ENCODE results near the gene CELF2.
A peak's percentile ranks its signal among the peaks of the same experiment; 100 is the strongest.

Gene CELF2

DNA sequence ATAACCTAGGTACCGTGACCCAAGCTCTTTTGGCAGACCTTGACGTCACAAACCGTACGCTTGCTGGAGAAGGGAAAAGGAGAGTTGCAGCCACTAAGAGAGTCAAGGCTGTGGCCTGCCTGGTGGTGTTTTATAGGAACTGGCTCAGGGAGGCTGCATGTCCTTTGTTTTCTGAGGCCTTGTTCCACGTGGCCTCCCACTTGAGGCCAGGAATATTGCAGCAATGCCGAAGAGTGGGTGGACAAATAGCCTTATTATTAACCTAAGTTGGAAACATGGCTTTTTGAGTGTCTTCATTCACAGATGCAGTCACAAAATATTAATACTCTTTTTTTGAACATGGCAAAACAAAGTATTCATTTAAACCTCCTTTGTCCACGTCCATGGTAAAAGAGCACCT lies 178.0 kb downstream of the CELF2 start:
- intact Hi-C loops (cut with DNase I): no loop called here

DNA sequence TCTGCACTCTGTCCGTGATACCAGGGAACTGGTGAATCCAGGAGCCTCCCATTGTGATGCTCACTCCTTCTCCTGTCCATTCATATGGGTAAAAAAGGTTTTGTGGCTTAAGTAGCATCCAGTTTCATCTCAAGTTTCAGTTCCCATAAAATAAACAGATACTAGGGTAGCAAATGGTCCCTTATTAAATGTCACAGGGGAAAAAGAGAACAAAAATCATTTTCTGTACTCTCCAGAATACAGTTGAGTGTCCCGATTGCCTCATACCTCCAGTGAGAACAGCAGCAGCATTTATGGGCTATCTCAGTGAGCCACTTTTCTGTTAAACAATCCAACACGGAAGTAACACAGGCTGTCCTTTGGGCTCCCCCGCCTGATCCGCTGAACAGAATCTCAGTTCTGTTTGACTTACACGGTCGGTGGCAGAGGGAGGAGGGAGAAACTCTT lies 179.6 kb downstream of the CELF2 start:
- intact Hi-C loops (cut with DNase I): no loop called here
- DNase-seq: peak in 16 of 42 donors; percentile 23 to 72 (median 48)

More for the DNA sequence above, 178.0 kb downstream of the CELF2 start:
- DNase-seq: peak in 3 of 42 donors; percentile 18 to 41 (median 36)

DNA sequence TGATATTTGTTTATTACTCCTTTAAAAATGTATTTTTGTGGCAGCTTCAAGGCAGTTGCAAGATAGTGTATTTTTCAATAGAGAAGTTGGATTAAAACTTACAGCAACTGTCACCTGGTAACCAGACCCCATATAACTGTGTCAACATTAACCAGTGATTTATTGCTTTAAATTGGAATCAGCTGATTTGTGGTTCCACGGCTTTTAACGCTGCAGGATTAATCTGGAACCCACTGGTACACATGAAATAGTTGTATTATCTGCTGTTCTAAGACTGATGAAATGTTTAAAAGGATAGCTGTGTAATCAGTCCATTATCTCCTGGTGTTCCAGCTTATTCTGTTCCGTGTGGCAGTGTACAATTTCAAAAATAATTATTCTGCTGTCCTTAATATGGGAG lies 180.2 kb downstream of the CELF2 start:
- intact Hi-C loops (cut with DNase I): no loop called here
- no peak for DNase-seq

DNA sequence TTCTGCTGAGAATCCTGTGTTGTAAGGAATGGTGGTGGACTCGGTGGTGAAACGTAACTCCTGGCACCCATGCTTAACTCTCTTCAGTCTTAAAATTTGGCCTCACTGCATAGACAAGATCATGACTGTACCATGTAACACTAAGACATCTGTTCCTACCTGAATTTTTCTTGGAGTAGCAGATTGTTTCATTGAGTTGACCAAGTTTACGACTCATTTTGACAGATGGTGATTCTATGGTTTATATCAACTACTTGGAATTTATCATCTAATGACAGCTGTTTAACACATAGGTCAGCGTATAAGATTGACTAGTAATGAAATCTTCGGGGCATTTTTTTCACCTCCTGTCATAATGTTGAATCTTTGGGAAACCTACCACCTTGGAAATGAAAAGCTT lies 184.2 kb downstream of the CELF2 start:
- intact Hi-C loops (cut with DNase I): loop anchor here (10.0 kb wide), 1 partner anchor 157 kb away; no protein-coding TSS in a partner anchor
- DNase-seq: peak in 1 of 42 donors; percentile 8

DNA sequence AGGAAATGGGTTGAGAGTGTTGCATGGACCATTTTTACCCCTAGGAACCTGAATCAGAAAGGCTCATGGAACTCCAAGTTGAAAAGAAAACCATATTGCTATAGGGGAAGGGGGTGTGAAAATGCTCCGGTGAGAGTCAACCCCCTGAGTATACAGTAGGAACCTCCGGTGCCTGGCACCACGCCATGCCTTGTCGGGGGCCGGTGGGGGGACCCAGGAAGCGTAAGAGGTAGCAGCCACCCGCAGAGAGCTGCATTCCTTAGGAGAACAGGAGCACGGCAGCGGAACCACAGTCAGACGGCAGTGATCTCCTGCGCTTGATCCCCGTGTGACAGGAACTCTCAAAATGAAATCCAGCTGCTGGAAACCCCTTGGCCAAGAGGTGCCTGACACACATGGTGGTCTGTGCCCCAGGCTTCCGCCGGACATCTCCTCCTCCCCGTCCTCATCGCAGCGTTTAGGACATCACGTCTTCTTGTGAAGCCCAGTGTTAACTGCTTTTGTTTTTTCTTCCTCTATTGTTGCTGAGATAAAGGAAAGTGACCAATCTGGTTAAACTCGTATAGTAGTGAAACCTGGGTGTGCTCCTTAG lies 186.8 kb downstream of the CELF2 start:
- intact Hi-C loops (cut with DNase I): loop anchor here (10.0 kb wide), 1 partner anchor 160 kb away; no protein-coding TSS in a partner anchor
- DNase-seq: peak in 8 of 42 donors; percentile 38 to 64 (median 52)

GRCh38 chr10:11205030-11205772 lies 187.5 kb downstream of the CELF2 start:
- peak in 2 of 42 donors; percentile 37 to 38 for DNase-seq
- intact Hi-C loops (cut with DNase I): loop anchor here (10.0 kb wide), 1 partner anchor 160 kb away; no protein-coding TSS in a partner anchor

GRCh38 chr10:11206676-11207559 lies 189.2 kb downstream of the CELF2 start:
- DNase-seq: peak in 1 of 42 donors; percentile 32
- intact Hi-C loops (cut with DNase I): loop anchor here (10.0 kb wide), 1 partner anchor 162 kb away; no protein-coding TSS in a partner anchor

- intact Hi-C loops (cut with DNase I): loop anchor here (10.0 kb wide), 1 partner anchor 163 kb away; no protein-coding TSS in a partner anchor
- peak in 1 of 42 donors; percentile 45 for DNase-seq
Measured at GRCh38 chr10:11207560-11207844, 189.8 kb downstream of the CELF2 start.

GRCh38 chr10:11208243-11208642 lies 190.6 kb downstream of the CELF2 start:
- intact Hi-C loops (cut with DNase I): loop anchor here (10.0 kb wide), 1 partner anchor 163 kb away; no protein-coding TSS in a partner anchor

DNA sequence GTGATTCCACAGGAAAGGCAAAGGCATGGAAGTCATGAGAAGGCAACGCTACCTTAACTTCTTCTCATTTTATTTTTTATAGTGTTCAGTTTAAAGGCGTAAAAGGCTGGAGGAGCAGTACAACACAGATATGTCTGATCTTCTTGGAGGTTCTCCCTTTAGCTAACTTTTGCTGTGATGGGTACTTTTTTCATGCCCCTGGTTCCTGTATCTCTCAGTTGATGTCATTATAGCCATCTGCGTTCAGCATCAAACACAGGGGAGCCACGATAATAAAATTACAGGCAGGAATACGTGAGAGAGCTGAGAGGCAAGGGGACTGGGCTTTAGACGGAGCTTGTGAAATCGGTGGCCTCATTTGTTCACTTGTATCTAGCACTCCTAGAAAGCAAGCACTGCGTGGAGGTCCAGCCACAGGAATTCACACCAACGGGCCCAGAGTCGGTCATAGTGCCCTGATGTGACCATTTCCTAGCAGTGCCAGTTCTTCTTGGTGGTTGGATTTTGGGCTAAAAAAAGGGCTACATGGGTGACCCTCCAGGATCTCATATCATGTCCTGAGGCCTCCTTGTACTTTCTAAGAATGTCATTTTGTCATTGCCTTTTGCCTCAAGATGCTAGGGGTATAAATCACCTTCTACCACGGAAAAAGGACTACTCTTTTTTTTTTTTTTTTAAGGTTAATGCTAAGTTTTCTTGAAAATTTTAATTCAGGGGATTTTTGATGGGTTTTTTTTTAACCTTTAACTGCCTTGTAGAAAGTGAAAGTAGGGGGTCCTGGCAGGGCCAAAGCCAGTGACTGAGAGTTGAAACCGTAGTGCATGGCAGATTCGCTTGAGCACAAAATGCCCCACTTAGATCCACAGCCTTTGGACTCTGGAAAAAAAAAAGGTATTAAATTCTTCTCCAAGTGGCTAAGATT lies 191.5 kb downstream of the CELF2 start:
- intact Hi-C loops (cut with DNase I): loop anchor here (10.0 kb wide), 1 partner anchor 164 kb away; no protein-coding TSS in a partner anchor
- DNase-seq: peak in 2 of 42 donors; percentile 8 to 36

More at GRCh38 chr10:11208243-11208642, 190.6 kb downstream of the CELF2 start:
- DNase-seq: peak in 1 of 42 donors; percentile 33

GRCh38 chr10:11209830-11210181 lies 192.1 kb downstream of the CELF2 start:
- intact Hi-C loops (cut with DNase I): loop anchor here (10.0 kb wide), 1 partner anchor 165 kb away; no protein-coding TSS in a partner anchor
- peak in 10 of 42 donors; percentile 31 to 65 (median 57) for DNase-seq

- intact Hi-C loops (cut with DNase I): no loop called here
- DNase-seq: peak in 1 of 42 donors; percentile 61
Measured at GRCh38 chr10:11210211-11210922, 192.7 kb downstream of the CELF2 start.

DNA sequence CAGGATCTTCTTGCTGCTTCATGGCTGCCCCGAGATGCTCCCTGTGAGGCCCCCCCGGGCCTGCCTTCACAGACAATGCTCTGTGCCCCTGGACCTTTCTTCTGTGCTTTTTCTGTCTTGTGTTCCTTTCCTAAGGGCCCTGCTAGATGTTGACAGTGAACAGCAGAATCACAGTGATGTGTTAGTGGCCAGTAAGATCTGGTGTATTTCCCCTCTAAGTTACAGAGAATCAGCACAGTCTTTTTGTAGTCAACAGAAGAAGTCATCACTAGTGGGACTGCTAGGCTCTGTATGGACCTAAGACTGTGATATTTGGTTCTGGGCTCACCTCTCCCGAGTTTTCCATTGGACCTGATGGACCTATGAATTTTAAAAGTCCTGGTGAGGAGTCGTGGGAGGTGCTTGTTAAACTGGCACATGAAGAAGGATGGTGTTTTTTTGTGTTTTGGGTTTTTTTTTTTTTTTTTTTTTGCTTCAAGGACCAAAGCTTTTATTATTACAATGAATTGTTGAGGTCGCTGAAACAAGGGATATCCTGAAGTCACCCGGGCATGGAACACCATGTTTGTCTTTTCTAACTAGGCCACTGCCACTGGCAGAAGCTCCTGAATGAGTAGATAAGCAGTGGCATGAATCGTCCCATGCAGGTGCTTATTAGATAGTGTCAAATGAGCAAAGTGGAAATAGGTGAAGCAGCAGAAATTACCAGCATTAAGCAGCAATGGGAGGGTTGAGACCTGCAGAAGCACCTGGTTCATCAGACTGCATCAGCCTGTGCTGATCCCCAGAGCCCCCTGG lies 194.8 kb downstream of the CELF2 start:
- intact Hi-C loops (cut with DNase I): no loop called here
- DNase-seq: no peak

DNA sequence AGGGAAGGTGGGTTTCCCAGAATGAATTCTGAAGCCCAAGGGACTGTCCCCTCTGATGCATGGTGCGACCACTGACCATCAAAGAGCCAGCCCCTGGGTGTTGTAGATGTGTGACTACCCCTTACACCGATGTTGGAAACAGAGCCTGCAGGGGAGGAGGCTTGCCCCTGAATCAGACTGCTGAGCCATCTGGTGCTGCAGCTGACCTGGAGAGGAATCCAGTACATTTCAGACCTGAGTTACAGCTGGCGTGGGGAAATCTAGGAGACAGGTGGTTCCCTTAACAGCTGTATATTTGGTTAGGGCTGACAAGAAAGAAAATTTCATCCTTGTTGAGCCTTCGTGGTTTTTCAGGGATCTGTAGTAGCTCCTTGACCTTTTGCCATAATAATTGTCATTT lies 195.5 kb downstream of the CELF2 start:
- DNase-seq: no peak
- intact Hi-C loops (cut with DNase I): no loop called here

DNA sequence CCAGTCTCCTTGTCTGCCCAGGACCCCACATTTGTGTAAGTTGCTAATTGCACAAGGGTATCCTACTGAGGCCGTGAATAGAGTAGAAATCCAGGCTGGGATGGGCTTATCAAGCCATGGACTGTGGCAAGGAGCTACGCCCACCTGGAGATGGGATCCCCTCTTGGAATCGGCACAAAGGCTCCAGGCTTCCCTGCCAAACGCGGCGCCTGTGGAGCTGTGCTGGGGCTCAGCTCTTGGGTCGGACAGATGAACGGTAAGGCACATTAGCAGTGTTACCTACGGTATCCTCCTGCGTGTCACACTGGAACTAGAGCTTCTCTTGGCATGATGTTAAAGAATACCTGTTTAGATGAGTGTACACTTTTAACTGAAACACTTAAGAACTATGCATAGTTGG lies 196.7 kb downstream of the CELF2 start:
- DNase-seq: no peak

GRCh38 chr10:11215471-11215870 lies 197.8 kb downstream of the CELF2 start:
- intact Hi-C loops (cut with DNase I): no loop called here

More for the DNA sequence above, 196.7 kb downstream of the CELF2 start:
- intact Hi-C loops (cut with DNase I): no loop called here

DNA sequence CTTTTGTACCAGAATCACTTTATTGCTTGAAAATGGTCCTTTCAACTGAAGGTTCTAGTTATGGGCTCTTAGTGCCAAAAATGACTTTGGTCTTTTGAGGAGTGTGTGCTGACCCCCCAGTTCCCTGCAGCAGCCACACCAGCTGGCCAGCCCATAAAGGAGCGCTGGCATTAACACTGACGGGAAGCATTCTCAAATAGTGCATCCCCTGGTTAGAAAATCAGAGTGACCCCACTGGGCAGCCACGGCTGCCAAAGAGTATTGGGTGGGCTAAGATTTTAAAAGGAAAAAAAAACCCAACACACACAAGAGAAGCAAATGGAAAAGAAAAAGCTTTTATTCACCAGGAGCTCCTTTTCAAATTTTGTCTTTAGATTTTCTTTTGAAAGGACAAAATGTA lies 199.8 kb downstream of the CELF2 start:
- intact Hi-C loops (cut with DNase I): no loop called here
- DNase-seq: no peak

More at GRCh38 chr10:11215471-11215870, 197.8 kb downstream of the CELF2 start:
- DNase-seq: no peak
